H1 (cell line): ENCODE data around the gene ZNF334.

ENCODE experiments used
- CBX8 ChIP-seq: fragments of 300-800, 300-1000 bp; sonication (generic); IDR thresholded peaks from 2 replicates; pipeline ENCODE4 v1.7.1; 2016; ENCODE audit warnings: low read depth, low read length, borderline replicate concordance
- KDM5A ChIP-seq: fragments of 200-600 bp; IDR thresholded peaks from 2 replicates; pipeline ENCODE4 v1.7.1; 2012; ENCODE audit warnings: mild to moderate bottlenecking, low read length, inconsistent platforms, mixed read lengths

DNA sequence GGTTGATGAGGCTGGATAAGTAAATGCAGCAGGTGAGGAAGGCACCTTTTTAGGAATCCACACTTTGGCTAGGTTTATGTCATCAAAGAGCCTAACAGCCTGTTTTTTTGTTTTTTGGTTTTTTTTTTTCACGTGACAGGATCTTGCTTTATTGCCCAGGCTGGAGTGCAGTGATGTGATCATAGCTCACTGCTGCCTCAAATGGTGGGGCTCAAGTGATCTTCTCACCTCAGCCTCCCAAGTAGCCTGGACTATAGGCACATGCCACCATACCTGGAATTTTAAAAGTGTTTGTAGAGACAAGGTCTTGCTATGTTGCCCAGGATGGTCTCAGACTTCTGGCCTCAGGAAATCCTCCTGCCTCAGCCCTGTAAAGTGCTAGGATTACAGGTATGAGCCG is 36.1 kb downstream of the ZNF334 start:
- TF ChIP-seq KDM5A, result no peak
- no peak for TF ChIP-seq CBX8
